Thyroid gland (tissue), 4 donors: ENCODE data around the gene HOXB9. TPM values are rescaled to one million over a fixed set of nuclear protein-coding genes. Genes with fewer than 3 reads are reported as not detected.

Experiments
- DNase-seq, 2 donors: peaks; one replicate each; pipeline ENCODE4 v3.0.0-alpha.2; 2019
- H3K27ac ChIP-seq, 3 donors: fragments of 200-600 bp; sonication (generic); 1 replicate in 2 of 3; 2 replicates in 1 of 3; pipeline ENCODE4 v1.5.1; 2016 to 2019; ENCODE audit warnings: mild to moderate bottlenecking in 1 of 3, moderate library complexity in 1 of 3
- H3K27me3 ChIP-seq: fragments of 200-600 bp; sonication (generic); one replicate; pipeline ENCODE4 v1.5.1; 2019
- H3K36me3 ChIP-seq, 2 donors: fragments of 200-600 bp; sonication (generic); one replicate each; pipeline ENCODE4 v1.5.1; 2016 to 2019
- H3K4me1 ChIP-seq, 2 donors: fragments of 200-600 bp; sonication (generic); one replicate each; pipeline ENCODE4 v1.5.1; 2017 to 2019
- H3K4me3 ChIP-seq, 3 donors: fragments of 200-600 bp; sonication (generic); replicated peaks in 1 of 3; 1 replicate in 2 of 3; 2 replicates in 1 of 3; pipeline ENCODE4 v1.5.1; 2016; ENCODE audit warnings: mild to moderate bottlenecking in 1 of 3
- H3K9me3 ChIP-seq: fragments of 200-600 bp; sonication (generic); one replicate; pipeline ENCODE4 v1.5.1; 2017
- CTCF ChIP-seq, 6 experiments: fragments of 200-600 bp in 3 of 6; fragments of 450-650 bp in 3 of 6; sonication (generic) in 3 of 6; IDR thresholded peaks; one replicate each; pipeline ENCODE4 v1.5.1; 2016 to 2019; ENCODE audit warnings: antibody characterized with exemption in 6 of 6, mild to moderate bottlenecking in 2 of 6, inconsistent platforms in 1 of 6, moderate library complexity in 1 of 6
- POLR2A ChIP-seq, 2 donors: fragments of 450-650 bp; IDR thresholded peaks; one replicate each; pipeline ENCODE4 v1.6.1; 2017; ENCODE audit warnings: antibody characterized with exemption in 2 of 2, mild to moderate bottlenecking in 2 of 2, moderate library complexity in 1 of 2
- WGBS, 2 donors: methylation state at CpG; one replicate each; pipeline ENCODE4 v1.1.5; 2017; 5-methylcytosine and 5-hydroxymethylcytosine counted together
- intact Hi-C: fragments of 100-400 bp; cut with DNase I; formaldehyde crosslinking; loops from one replicate; pipeline ENCODE4 v1.15.1; 2023
- total RNA-seq, 4 donors: library from RNA; depleted of rRNA; stranded (reverse); fragments of >200 nt; gene quantifications; one replicate each; pipeline ENCODE4 v1.2.3, GENCODE V29; 2016

HOXB9 gene
- total RNA-seq, 4 donors from 2014 or later, result not detected

- 86 to 87% methylated on average over 10 of the region's 10 CpGs for WGBS, 2 donors
- TF ChIP-seq POLR2A (IDR thresholded peaks at IDR 0.05) (no peak), CTCF (IDR thresholded peaks at IDR 0.05) (no peak)
- Histone ChIP-seq H3K36me3 (no peaks in the 10 kb centered on the region), H3K27me3 (peaks cover 55% of the 10 kb centered on the region), H3K4me1 (peaks cover 0 to 19% of the 10 kb centered on the region in 2 donors), H3K4me3 (no peak overlapping the region), H3K9me3 (no peaks in the 10 kb centered on the region), H3K27ac (no peak overlapping the region)
- intact Hi-C loops, result loop anchor here (10.0 kb wide), 1 partner anchor 403 kb away; the partner anchor contains the start of gene IGF2BP1
- DNase-seq, result no peak
Measured at GRCh38 chr17:48591255-48592056, 34.7 kb downstream of the HOXB9 start.

- no peak for TF ChIP-seq CTCF (IDR thresholded peaks at IDR 0.05)
- no peak for TF ChIP-seq POLR2A (IDR thresholded peaks at IDR 0.05)
- no peak for DNase-seq
- H3K27me3 ChIP-seq, result peaks cover 55% of the 10 kb centered on the region
- peaks cover 0 to 20% of the 10 kb centered on the region in 2 donors for H3K4me1 ChIP-seq
- no peak overlapping the region for H3K4me3 ChIP-seq
- H3K27ac ChIP-seq, result no peak overlapping the region
- intact Hi-C loops, result loop anchor here (10.0 kb wide), 1 partner anchor 404 kb away; the partner anchor contains the start of gene IGF2BP1
- H3K9me3 ChIP-seq, result no peaks in the 10 kb centered on the region
- H3K36me3 ChIP-seq, result no peaks in the 10 kb centered on the region
Measured at GRCh38 chr17:48590607-48591161, 35.5 kb downstream of the HOXB9 start.

- TF ChIP-seq CTCF (IDR thresholded peaks at IDR 0.05), result no peak
- no peak for TF ChIP-seq POLR2A (IDR thresholded peaks at IDR 0.05)
- no peaks in the 10 kb centered on the region for H3K9me3 ChIP-seq
- no peak within 1 kb of the TSS for H3K4me3 ChIP-seq
- 51 to 69% methylated on average over 23 of the region's 23 CpGs for WGBS, 2 donors
- no peak within 1 kb of the TSS for H3K27ac ChIP-seq
- intact Hi-C loops, result loop anchor here (10.0 kb wide), 1 partner anchor 405 kb away; the partner anchor contains the start of gene IGF2BP1
- no peaks in the 10 kb centered on the region for H3K36me3 ChIP-seq
- no peak for DNase-seq
- H3K27me3 ChIP-seq, result peaks cover 55% of the 10 kb centered on the region
- H3K4me1 ChIP-seq, result peaks cover 0 to 26% of the 10 kb centered on the region in 2 donors
Measured at GRCh38 chr17:48589831-48590606, 36.1 kb downstream of the HOXB9 start, which contains the start of gene HOXB3. Gene HOXB3, minus strand, starts transcription at chr17:48590241. Its CDS starts 37,767 bp downstream, at chr17:48552474.

GRCh38 chr17:48589060-48589830, 36.9 kb downstream of the HOXB9 start:
- no peak overlapping the region for H3K27ac ChIP-seq
- no peak for DNase-seq
- no peaks in the 10 kb centered on the region for H3K9me3 ChIP-seq
- WGBS, 2 donors, result 21 to 63% methylated on average over 10 of the region's 10 CpGs
- peaks cover 58% of the 10 kb centered on the region for H3K27me3 ChIP-seq
- intact Hi-C loops, result no loop called here
- peaks cover 0 to 29% of the 10 kb centered on the region in 2 donors for H3K4me1 ChIP-seq
- TF ChIP-seq POLR2A (IDR thresholded peaks at IDR 0.05) (no peak), CTCF (IDR thresholded peaks at IDR 0.05) (no peak)
- no peak overlapping the region for H3K4me3 ChIP-seq
- no peaks in the 10 kb centered on the region for H3K36me3 ChIP-seq
